Measurements from ENCODE around the gene RCOR1.
A peak's percentile ranks its signal among the peaks of the same experiment; 100 is the strongest.
"Not testable (repeated sequence)": the region's sequence is repeated elsewhere in the genome, so short reads cannot be mapped to it uniquely, and the experiment has no call there.

Gene RCOR1

GRCh38 chr14:102629011-102629444 lies 36.6 kb downstream of the RCOR1 start:
- no peak for DNase-seq (ENCODE audit: low read depth, low spot score)

DNA sequence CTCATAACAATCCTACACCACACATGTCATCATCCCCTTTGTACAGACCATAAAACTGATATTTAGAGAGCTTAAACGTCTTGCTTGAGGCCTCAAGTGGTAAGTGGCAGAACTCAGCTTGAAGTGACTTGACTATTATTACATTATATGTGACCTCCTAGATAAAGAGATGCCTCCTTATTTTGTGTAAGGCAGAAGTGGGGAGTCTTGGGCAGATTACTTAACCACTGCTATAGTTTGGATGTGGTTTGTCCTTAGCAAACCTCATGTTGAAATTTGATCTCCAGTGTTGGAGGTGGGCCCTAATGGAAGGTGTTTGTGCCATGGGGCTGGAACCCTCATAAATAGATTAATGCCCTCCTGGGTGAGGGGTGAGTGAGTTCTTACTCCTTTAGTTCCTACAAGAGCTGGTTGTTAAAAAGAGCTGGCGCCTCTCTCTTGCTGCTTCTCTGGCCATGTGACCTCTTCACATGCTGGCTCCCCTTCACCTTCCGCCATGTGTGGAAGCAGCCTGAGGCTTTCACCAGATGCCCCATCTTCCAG lies 37.4 kb downstream of the RCOR1 start:
- peak; percentile 42 for DNase-seq (ENCODE audit: low read depth, low spot score)

- DNase-seq (ENCODE audit: low read depth, low spot score), result no peak
Observed at GRCh38 chr14:102630405-102630804, 38.0 kb downstream of the RCOR1 start.

DNA sequence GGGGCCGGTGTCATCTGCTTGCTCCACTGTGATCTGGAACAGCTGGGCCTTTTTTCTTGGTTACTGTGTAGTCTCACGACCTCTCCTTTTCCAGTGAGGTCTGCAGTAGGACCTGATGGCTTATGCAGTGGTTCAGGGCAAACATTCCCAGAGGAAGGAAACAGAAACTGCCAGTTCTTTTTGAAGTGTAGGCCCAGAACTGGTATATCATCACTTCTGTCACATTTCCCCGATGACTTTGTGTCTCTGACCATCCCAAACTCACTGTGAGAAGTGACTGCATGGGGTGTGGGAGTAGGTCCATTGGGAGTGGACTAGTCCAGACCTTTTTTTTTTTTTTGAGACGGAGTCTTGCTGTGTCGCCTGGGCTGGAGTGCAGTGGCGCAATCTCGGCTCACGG lies 38.4 kb downstream of the RCOR1 start:
- DNase-seq (ENCODE audit: low read depth, low spot score), result no peak

DNA sequence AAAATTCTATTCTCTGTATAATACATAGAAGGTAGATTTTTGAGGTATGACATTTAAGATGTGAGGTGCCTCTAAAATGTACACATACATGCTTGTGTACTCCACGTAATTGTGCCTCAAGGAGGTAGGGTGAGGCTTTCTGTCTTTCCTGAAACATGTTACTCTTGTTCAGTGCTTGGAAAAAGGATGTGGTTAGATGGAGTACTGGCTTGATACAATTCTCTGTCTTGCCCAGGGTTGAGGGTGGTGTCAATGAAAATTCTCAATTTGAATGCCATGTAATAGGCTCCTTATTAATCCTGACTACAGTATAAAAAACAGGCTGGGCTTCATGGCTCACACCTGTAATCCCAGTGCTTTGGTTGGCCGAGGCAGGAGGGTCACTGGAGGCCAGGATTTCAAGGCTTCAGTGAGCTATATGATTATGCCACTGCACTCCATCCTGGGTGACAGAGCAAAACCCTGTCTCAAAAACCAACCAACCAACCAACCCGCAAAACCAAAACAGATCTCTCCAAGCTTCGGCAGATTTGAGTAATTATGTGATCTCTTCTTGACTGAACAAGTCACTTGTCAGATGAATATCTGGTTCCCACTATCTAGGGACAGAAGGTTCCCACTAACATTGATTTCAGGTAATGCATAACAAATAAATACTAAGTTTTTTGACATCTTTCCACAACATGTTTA lies 41.6 kb downstream of the RCOR1 start:
- DNase-seq (ENCODE audit: low read depth, low spot score), result no peak

- not testable (repeated sequence) for DNase-seq (ENCODE audit: low read depth, low spot score)
Observed at GRCh38 chr14:102639611-102640010, 47.2 kb downstream of the RCOR1 start.

- DNase-seq (ENCODE audit: low read depth, low spot score), result no peak
Observed at GRCh38 chr14:102644523-102644922, 52.1 kb downstream of the RCOR1 start.

GRCh38 chr14:102645746-102646440 lies 53.4 kb downstream of the RCOR1 start:
- DNase-seq (ENCODE audit: low read depth, low spot score), result no peak

GRCh38 chr14:102646615-102647014 lies 54.2 kb downstream of the RCOR1 start:
- no peak for DNase-seq (ENCODE audit: low read depth, low spot score)

DNA sequence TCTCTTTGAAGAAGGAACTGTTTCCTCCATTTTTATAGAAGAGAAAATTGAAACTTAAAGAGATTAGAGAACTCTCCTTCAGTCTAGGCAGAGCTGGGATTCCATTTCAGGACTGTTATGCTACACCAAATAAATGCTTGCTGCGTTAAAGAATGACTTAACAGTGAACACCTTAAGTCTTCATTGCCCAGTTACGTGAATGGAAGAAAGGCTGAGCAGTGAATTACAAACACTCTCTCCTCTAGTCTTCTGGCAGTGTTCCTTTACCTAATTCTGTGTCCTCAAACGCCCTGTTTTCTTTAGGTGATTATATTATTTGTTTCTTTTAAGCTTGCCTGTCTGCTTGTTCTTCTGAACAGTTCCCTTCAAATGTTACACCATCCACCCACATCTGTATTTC lies 59.7 kb downstream of the RCOR1 start:
- DNase-seq (ENCODE audit: low read depth, low spot score), result no peak

- no peak for DNase-seq (ENCODE audit: low read depth, low spot score)
Observed at GRCh38 chr14:102654298-102654697, 61.8 kb downstream of the RCOR1 start.

GRCh38 chr14:102655137-102655536 lies 62.7 kb downstream of the RCOR1 start:
- DNase-seq (ENCODE audit: low read depth, low spot score), result no peak

GRCh38 chr14:102659797-102660196 lies 67.3 kb downstream of the RCOR1 start:
- DNase-seq (ENCODE audit: low read depth, low spot score), result no peak

DNA sequence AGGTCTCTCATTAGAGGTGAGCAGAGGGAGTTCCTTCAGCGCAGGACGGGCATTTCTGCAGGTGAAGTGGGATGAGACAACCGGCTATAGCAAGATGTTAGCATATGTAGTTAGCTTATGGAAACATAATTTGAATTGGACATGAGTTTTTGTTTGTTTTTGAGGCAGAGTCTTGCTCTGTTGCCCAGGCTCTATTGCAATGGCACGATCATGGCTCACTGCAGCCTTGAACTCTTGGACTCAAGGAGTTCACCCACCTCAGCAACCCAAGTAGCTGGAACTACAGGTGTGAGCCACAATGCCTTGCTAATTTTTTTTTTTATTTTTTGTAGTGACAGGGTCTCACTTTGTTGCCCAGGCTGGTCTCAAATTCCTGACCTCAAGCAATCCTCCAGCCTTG lies 69.2 kb downstream of the RCOR1 start:
- DNase-seq (ENCODE audit: low read depth, low spot score), result no peak

DNA sequence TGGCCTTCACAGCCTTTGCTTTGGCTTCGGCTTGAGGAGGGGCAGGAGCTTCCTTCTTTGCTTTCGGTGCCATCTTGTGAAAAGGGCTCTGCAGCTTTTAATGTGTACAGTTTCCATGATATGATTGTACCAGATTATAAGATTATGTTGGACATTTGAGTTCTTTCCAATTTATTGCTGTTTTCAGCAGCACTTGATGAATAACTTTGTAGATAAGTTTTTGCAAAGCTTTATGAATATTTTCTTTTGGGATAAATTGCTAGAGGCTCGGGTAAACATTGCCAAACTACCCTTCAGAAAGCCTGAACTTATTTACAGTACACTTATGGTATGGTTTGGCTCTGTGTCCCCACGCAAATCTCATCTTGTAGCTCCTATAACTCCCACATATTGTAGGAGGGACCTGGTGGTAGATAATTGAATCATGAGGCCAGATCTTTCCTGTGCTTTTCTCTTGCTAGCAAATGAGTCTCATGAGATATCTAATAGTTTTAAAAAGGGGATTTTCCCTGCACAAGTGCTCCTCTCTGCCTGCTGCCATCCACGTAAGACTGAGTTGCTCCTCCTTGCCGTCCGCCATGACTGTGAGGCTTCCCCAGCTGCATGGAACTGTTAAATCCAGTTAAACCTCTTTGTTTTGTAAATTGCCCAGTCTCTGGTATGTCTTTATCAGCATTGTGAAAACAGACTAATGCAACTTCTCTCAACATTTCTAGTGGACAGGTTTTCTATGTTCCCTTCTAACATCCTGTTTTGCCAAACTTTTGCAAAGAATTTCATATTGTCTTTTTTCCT lies 70.4 kb downstream of the RCOR1 start:
- DNase-seq (ENCODE audit: low read depth, low spot score), result peak; percentile 64

GRCh38 chr14:102663440-102663839 lies 71.0 kb downstream of the RCOR1 start:
- no peak for DNase-seq (ENCODE audit: low read depth, low spot score)

DNA sequence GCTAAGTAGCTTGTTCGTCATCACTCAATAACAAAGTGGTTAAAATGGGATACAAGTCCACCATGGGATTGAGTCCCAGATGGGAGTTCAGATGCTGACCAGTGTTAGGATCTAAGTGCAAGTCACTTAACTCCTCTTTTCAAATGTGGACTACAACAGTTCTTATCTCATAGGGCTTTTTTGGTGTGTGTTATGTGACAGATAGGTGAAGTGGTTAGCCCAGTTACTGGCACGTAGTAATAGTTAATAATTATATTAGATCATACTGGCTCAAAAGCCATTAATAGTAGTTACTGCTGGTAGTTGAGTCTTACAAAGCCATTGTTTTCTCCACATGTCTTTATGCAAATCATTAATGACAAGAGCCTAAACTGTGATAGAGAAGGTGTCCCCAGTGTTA lies 73.2 kb downstream of the RCOR1 start:
- DNase-seq (ENCODE audit: low read depth, low spot score), result no peak

GRCh38 chr14:102666635-102667034 lies 74.2 kb downstream of the RCOR1 start:
- no peak for DNase-seq (ENCODE audit: low read depth, low spot score)

DNA sequence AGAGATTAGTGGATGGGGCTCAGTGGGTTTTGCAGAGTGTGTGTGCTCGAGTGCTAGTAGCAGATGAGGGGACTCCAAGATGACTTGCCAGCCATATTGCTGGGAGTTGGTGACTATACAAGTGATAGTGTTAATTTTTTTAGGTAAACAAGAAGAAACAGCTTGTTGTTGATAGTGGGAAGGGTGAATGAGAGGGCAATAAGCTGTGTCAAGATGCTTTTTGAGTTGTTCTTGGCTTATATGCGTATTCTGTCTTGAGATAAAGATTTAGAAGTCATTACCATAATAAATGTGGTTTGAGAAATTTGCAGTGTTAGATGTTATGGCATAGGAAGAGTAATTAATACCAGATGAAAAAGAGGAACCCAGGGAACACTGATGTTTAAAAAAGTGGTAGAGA lies 75.3 kb downstream of the RCOR1 start:
- DNase-seq (ENCODE audit: low read depth, low spot score), result no peak

DNA sequence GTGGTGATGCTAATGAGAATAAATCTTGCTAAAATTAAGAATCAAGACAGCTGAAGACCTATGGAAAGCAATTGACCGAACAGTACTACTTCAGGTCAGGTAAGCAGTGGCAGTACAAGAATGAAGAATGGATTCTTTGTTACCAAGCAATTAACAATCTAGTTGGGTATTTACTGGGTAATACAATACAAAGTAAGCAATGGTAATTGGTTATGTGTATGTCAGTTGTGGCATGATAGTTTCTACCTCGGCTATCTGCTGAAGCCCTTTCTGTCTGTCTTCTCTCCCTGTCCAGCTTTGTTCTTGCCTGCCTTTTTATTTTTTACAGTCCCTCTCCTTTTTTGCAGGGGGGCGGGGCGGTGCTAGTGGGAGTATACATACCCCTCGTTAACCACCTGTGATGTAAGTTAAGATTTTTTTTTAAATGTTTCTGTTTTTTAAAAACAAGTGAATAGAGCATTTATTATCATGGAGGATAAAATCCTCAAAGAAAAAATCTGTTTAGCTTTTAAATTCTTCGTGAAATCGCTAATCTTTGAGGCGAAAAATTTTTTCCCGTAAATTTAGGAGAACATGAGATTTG lies 75.9 kb downstream of the RCOR1 start:
- DNase-seq (ENCODE audit: low read depth, low spot score), result no peak

DNA sequence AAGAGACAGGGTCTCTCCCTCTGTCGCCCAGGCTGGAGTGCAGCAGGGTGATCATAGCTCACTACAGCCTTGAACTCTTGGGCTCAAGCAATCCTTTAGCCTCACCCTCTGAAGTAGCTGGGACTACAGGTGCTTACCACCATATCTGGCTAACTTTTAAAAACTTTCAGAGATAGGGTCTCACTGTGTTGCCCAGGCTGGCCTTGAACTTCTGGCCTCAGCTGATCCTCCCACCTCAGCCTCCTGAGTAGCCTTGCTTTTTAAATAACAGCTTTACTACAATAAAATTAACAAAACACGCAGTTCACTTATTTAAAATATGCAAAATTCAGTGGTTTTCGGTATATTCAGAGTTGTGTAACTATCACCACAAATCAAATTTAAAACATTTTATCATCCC lies 79.0 kb downstream of the RCOR1 start:
- no peak for DNase-seq (ENCODE audit: low read depth, low spot score)

DNA sequence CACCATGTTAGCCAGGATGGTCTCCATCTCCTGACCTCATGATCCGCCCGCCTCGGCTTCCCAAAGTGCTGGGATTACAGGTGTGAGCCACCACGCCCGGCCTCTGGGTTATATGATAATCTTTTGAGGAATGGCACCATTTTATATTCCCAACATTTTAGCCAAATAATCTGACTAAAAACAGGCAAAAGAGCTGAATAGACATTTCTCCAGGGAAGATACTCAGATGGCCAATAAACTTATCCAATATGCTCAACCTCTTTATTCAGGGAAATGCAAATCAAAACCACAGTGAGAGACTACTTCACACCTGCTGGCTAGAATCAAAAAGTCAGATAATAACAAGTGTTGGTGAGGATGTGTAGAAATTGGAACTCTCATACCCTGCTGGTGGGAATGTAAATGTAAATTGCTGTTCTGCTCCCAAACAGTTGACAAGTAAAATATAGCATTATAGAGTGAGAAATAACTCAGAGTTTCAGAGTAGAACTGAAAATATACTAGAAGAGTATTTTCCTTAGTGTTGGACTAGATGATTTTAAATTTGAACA lies 80.0 kb downstream of the RCOR1 start:
- DNase-seq (ENCODE audit: low read depth, low spot score), result no peak

All from ELF-1 (cell line).